Neuron (in vitro differentiated cells): ENCODE measurements around the gene AQP10.
"Not testable (repeated sequence)": the region's sequence is repeated elsewhere in the genome, so short reads cannot be mapped to it uniquely, and the experiment has no call there.

Source experiments
- H2AFZ ChIP-seq: one replicate; pipeline ENCODE4 v1.6.1; 2013; ENCODE audit warnings: low read depth, mild to moderate bottlenecking, inconsistent platforms, low read length, moderate library complexity
- H3K27me3 ChIP-seq: one replicate; pipeline ENCODE4 v1.6.1; 2013; ENCODE audit warnings: low read length; ENCODE audit not compliant: insufficient read depth
- H3K36me3 ChIP-seq: one replicate; pipeline ENCODE4 v1.6.1; 2013; ENCODE audit warnings: low read length; ENCODE audit not compliant: insufficient read depth
- H3K4me1 ChIP-seq: one replicate; pipeline ENCODE4 v1.6.1; 2013; ENCODE audit warnings: low read length; ENCODE audit not compliant: insufficient read depth
- H3K4me3 ChIP-seq: 2 replicates; pipeline ENCODE4 v1.5.1; 2013; ENCODE audit warnings: mild to moderate bottlenecking, low read length, moderate library complexity
- H3K9me3 ChIP-seq: one replicate; pipeline ENCODE4 v1.6.1; 2013; ENCODE audit warnings: low read length

The AQP10 gene

GRCh38 chr1:154327466-154328317 lies 6.8 kb downstream of the AQP10 start:
- peaks cover 28% of the 10 kb centered on the region for H3K36me3 ChIP-seq
- H3K4me3 ChIP-seq = no peak overlapping the region
- H3K27me3 ChIP-seq = peaks cover 7% of the 10 kb centered on the region
- H2AFZ ChIP-seq = no peak overlapping the region
- no peaks in the 10 kb centered on the region for H3K9me3 ChIP-seq
- peaks cover 26% of the 10 kb centered on the region for H3K4me1 ChIP-seq

- H3K27me3 ChIP-seq = peaks cover 2% of the 10 kb centered on the region
- no peaks in the 10 kb centered on the region for H3K9me3 ChIP-seq
- H3K4me1 ChIP-seq = peaks cover 26% of the 10 kb centered on the region
- H2AFZ ChIP-seq = no peak overlapping the region
- H3K4me3 ChIP-seq = no peak overlapping the region
- H3K36me3 ChIP-seq = peaks cover 29% of the 10 kb centered on the region
These were observed 7.6 kb downstream of the AQP10 start for GRCh38 chr1:154328318-154329151.

GRCh38 chr1:154329152-154329521 lies 8.2 kb downstream of the AQP10 start:
- Histone ChIP-seq H3K9me3 (no peaks in the 10 kb centered on the region), H3K36me3 (peaks cover 33% of the 10 kb centered on the region), H2AFZ (no peak overlapping the region), H3K4me3 (no peak overlapping the region), H3K4me1 (peaks cover 26% of the 10 kb centered on the region), H3K27me3 (no peaks in the 10 kb centered on the region)

- Histone ChIP-seq H3K36me3 (peaks cover 37% of the 10 kb centered on the region), H3K4me3 (no peak overlapping the region), H3K9me3 (no peaks in the 10 kb centered on the region), H3K4me1 (peaks cover 26% of the 10 kb centered on the region), H2AFZ (no peak overlapping the region), H3K27me3 (no peaks in the 10 kb centered on the region)
These were observed 8.7 kb downstream of the AQP10 start for GRCh38 chr1:154329551-154330131.

- no peak overlapping the region for H3K4me3 ChIP-seq
- H3K4me1 ChIP-seq = peaks cover 24% of the 10 kb centered on the region
- H3K27me3 ChIP-seq = no peaks in the 10 kb centered on the region
- no peaks in the 10 kb centered on the region for H3K9me3 ChIP-seq
- no peak overlapping the region for H2AFZ ChIP-seq
- H3K36me3 ChIP-seq = peaks cover 37% of the 10 kb centered on the region
These were observed 9.8 kb downstream of the AQP10 start for GRCh38 chr1:154330669-154331068.

GRCh38 chr1:154334079-154335024 lies 13.5 kb downstream of the AQP10 start:
- no peak overlapping the region for H2AFZ ChIP-seq
- no peaks in the 10 kb centered on the region for H3K9me3 ChIP-seq
- H3K4me3 ChIP-seq = no peak overlapping the region
- peaks cover 59% of the 10 kb centered on the region for H3K36me3 ChIP-seq
- peaks cover 10% of the 10 kb centered on the region for H3K4me1 ChIP-seq
- no peaks in the 10 kb centered on the region for H3K27me3 ChIP-seq

GRCh38 chr1:154335025-154335714 lies 14.3 kb downstream of the AQP10 start:
- H3K4me1 ChIP-seq = peaks cover 2% of the 10 kb centered on the region
- H3K9me3 ChIP-seq = no peaks in the 10 kb centered on the region
- peaks cover 65% of the 10 kb centered on the region for H3K36me3 ChIP-seq
- no peak overlapping the region for H2AFZ ChIP-seq
- H3K4me3 ChIP-seq = no peak overlapping the region
- H3K27me3 ChIP-seq = no peaks in the 10 kb centered on the region

- H3K9me3 ChIP-seq = no peaks in the 10 kb centered on the region
- no peaks in the 10 kb centered on the region for H3K27me3 ChIP-seq
- H3K36me3 ChIP-seq = peaks cover 64% of the 10 kb centered on the region
- H3K4me1 ChIP-seq = no peaks in the 10 kb centered on the region
- H3K4me3 ChIP-seq = no peak overlapping the region
- H2AFZ ChIP-seq = no peak overlapping the region
These were observed 16.5 kb downstream of the AQP10 start for GRCh38 chr1:154337253-154337894.

- no peak overlapping the region for H2AFZ ChIP-seq
- H3K9me3 ChIP-seq = no peaks in the 10 kb centered on the region
- H3K36me3 ChIP-seq = peaks cover 72% of the 10 kb centered on the region
- H3K4me1 ChIP-seq = no peaks in the 10 kb centered on the region
- no peaks in the 10 kb centered on the region for H3K27me3 ChIP-seq
- H3K4me3 ChIP-seq = no peak overlapping the region
These were observed 18.0 kb downstream of the AQP10 start for GRCh38 chr1:154338875-154339274.

GRCh38 chr1:154341366-154341765 lies 20.5 kb downstream of the AQP10 start:
- not testable (repeated sequence) for H3K4me3 ChIP-seq, H2AFZ ChIP-seq, H3K27me3 ChIP-seq, H3K4me1 ChIP-seq, H3K9me3 ChIP-seq
- peaks cover 87% of the 10 kb centered on the region for H3K36me3 ChIP-seq

- no peaks in the 10 kb centered on the region for H3K27me3 ChIP-seq
- H3K4me3 ChIP-seq = no peak overlapping the region
- peaks cover 89% of the 10 kb centered on the region for H3K36me3 ChIP-seq
- H2AFZ ChIP-seq = no peak overlapping the region
- no peaks in the 10 kb centered on the region for H3K4me1 ChIP-seq
- H3K9me3 ChIP-seq = no peaks in the 10 kb centered on the region
These were observed 21.2 kb downstream of the AQP10 start for GRCh38 chr1:154342132-154342531.
